ENCODE data around the gene CHCT1.

DNA sequence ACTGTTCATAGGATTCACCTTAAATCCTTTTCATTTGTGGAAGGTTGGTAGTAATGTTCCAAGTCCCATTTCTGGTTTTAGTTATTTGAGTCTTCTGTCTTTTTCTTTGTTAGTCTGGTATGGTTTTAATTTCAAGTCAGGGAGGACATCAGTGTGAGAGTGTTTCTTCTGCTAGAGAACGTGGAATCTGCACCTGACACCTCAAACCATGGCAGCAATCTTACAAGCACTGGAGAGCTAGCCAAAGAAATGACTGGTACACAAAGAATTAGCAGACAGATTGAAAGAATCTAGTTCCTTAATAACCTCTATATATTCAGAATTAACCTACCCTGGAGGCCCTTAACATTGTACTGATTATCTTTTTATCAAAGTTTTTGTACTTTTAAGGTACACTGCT is 50.2 kb downstream of the CHCT1 start:
- no peak for TF ChIP-seq POLR2AphosphoS5 (IDR thresholded peaks at IDR 0.05; ENCODE audit: borderline replicate concordance, low read depth, low read length)
- no peak for TF ChIP-seq EZH2 (IDR thresholded peaks at IDR 0.05)

Measured in SK-N-MC (cell line).